Measurements from ENCODE around the gene TMEM132A.

- TF ChIP-seq SUZ12 (IDR thresholded peaks at IDR 0.05) (no peak), ZNF384 (IDR thresholded peaks at IDR 0.05) (no peak), FOXM1 (IDR thresholded peaks at IDR 0.05; ENCODE audit: borderline replicate concordance) (no peak)
Measured at GRCh38 chr11:60971520-60971919, 47.3 kb downstream of the TMEM132A start, which contains the start of gene CD6.
